K562 (cell line): ENCODE data around the gene CAB39. TPM values are rescaled to one million over a fixed set of nuclear protein-coding genes. Genes with fewer than 3 reads are reported as not detected.

ENCODE experiments used
- BRD4 ChIP-seq: fragments of 200-600 bp; sonication (generic); IDR thresholded peaks from 2 replicates; pipeline ENCODE4 v1.6.1; 2017; ENCODE audit warnings: inconsistent platforms
- CBX5 ChIP-seq: IDR thresholded peaks from 2 replicates; pipeline ENCODE4 v1.6.1; 2014; ENCODE audit warnings: low read depth, borderline replicate concordance
- ETV6 ChIP-seq, 3 experiments: fragments of 150-350 bp in 1 of 3; sonication (generic) in 1 of 3; formaldehyde crosslinking in 1 of 3; IDR thresholded peaks; 2 replicates each; pipeline versions ENCODE4 v1.6.1 to v1.8.0; 2014 to 2022; ENCODE audit warnings: borderline replicate concordance in 2 of 3, low read depth in 2 of 3, antibody characterized with exemption in 1 of 3, low read length in 1 of 3, mild to moderate bottlenecking in 1 of 3, missing genetic modification reagents in 1 of 3
- HINFP ChIP-seq: fragments of 450-650 bp; conservative IDR thresholded peaks from 2 replicates; pipeline ENCODE4 v1.6.1; 2016; ENCODE audit warnings: missing genetic modification characterization, low read depth, mild to moderate bottlenecking, control low read depth, missing compliant biosample characterization
- KLF6 ChIP-seq: fragments of 250-450 bp; sonication (Bioruptor Pico); IDR thresholded peaks from 2 replicates; pipeline ENCODE4 v1.4.0; 2020; ENCODE audit warnings: mild to moderate bottlenecking, moderate library complexity, borderline replicate concordance
- NFATC3 ChIP-seq: fragments of 450-650 bp; IDR thresholded peaks from 2 replicates; pipeline ENCODE4 v1.6.1; 2017; ENCODE audit warnings: mild to moderate bottlenecking
- NONO ChIP-seq, 2 experiments: fragments of 200-400 bp in 1 of 2; fragments of 450-650 bp in 1 of 2; formaldehyde crosslinking in 1 of 2; IDR thresholded peaks; 2 replicates each; pipeline ENCODE4 v1.6.1; 2017; ENCODE audit warnings: low read depth in 2 of 2, mild to moderate bottlenecking in 2 of 2, moderate library complexity in 2 of 2, low read length in 1 of 2
- PHF8 ChIP-seq: fragments of 200-600 bp; sonication (generic); IDR thresholded peaks from 2 replicates; pipeline ENCODE4 v1.6.1; 2012; ENCODE audit warnings: mixed run types, mild to moderate bottlenecking, inconsistent platforms, low read length, moderate library complexity, borderline replicate concordance
- PML ChIP-seq: IDR thresholded peaks from 2 replicates; pipeline ENCODE4 v1.6.1; 2012; ENCODE audit warnings: low read length, inconsistent platforms
- POLR2AphosphoS2 ChIP-seq: IDR thresholded peaks from 2 replicates; pipeline ENCODE4 v1.6.1; 2012; ENCODE audit warnings: low read length, improper control_type of control experiment
- SAP30 ChIP-seq: fragments of 200-600 bp; sonication (generic); IDR thresholded peaks from 2 replicates; pipeline ENCODE4 v1.6.1; 2012; ENCODE audit warnings: borderline replicate concordance, low read depth, mild to moderate bottlenecking, moderate library complexity, low read length, control low read depth, inconsistent platforms; ENCODE audit not compliant: insufficient read depth, poor library complexity, severe bottlenecking
- SETDB1 ChIP-seq: IDR thresholded peaks from one replicate; pipeline ENCODE4 v1.6.1; 2012; ENCODE audit warnings: low read length, control low read depth, inconsistent platforms
- SMAD2 ChIP-seq: fragments of 150-350 bp; IDR thresholded peaks from 2 replicates; pipeline ENCODE4 v1.6.1; 2014; ENCODE audit warnings: low read depth, mild to moderate bottlenecking, low read length
- SMARCC2 ChIP-seq: fragments of 450-650 bp; IDR thresholded peaks from 2 replicates; pipeline ENCODE4 v1.6.1; 2017; ENCODE audit warnings: antibody characterized with exemption, moderate library complexity, mild to moderate bottlenecking, low read depth
- U2AF1 ChIP-seq: fragments of 200-400 bp; formaldehyde crosslinking; optimal IDR thresholded peaks from 2 replicates; pipeline ENCODE3; 2017; ENCODE audit warnings: mild to moderate bottlenecking, low read depth, low read length, moderate library complexity
- ZBED1 ChIP-seq: IDR thresholded peaks from 2 replicates; pipeline ENCODE4 v1.6.1; 2014
- ZFP30 ChIP-seq: fragments of 250-450 bp; sonication (Bioruptor Pico); IDR thresholded peaks from 2 replicates; pipeline ENCODE4 v1.8.0; 2022; ENCODE audit warnings: moderate library complexity, mild to moderate bottlenecking, inconsistent platforms, borderline replicate concordance
- ZNF165 ChIP-seq: fragments of 250-450 bp; sonication (Bioruptor Pico); IDR thresholded peaks from 2 replicates; pipeline ENCODE4 v1.4.0; 2020; ENCODE audit warnings: borderline replicate concordance
- ZNF184 ChIP-seq: sonication (generic); formaldehyde crosslinking; IDR thresholded peaks from 2 replicates; pipeline ENCODE4 v1.5.0; 2020; ENCODE audit warnings: missing genetic modification reagents
- ZNF253 ChIP-seq: fragments of 250-450 bp; sonication (Bioruptor Pico); conservative IDR thresholded peaks from 2 replicates; pipeline ENCODE4 v1.6.1; 2021; ENCODE audit warnings: mild to moderate bottlenecking
- ZNF76 ChIP-seq: fragments of 250-450 bp; sonication (Bioruptor Pico); IDR thresholded peaks from 2 replicates; pipeline ENCODE4 v1.4.0; 2020; ENCODE audit warnings: mild to moderate bottlenecking, moderate library complexity, borderline replicate concordance
- polyA plus RNA-seq, 8 experiments: library from polyadenylated mRNA; depleted of rRNA in 4 of 8; stranded (reverse) in 5 of 8; unstranded in 3 of 8; fragments of >200 nt; fragmentation: Nextera tagmentation in 2 of 8; fragmentation: Illumina TruSeq in 1 of 8; extraction: Ambion mirVana in 2 of 8; extraction: Trizol in 1 of 8; gene quantifications; 2 replicates each; pipeline versions ENCODE4 v1.2.1 to v1.2.3, GENCODE V29; 2011 to 2014; ENCODE audit warnings: inconsistent platforms in 1 of 8, missing spikeins in 1 of 8
- total RNA-seq, 7 experiments: library from RNA; depleted of rRNA in 6 of 7; stranded (reverse); fragments of >200 nt in 6 of 7; fragmentation: Illumina TruSeq in 2 of 7; extraction: Trizol in 2 of 7; gene quantifications; 2 replicates each; pipeline versions ENCODE4 v1.2.1 to v1.2.3, GENCODE V29; 2011 to 2021; ENCODE audit warnings: low replicate concordance in 1 of 7
- TF ChIP-seq, protein P1 (sequence below): sonication (generic); formaldehyde crosslinking; IDR thresholded peaks from 2 replicates; pipeline ENCODE4 v1.4.0; 2020; ENCODE audit warnings: mild to moderate bottlenecking, missing genetic modification reagents
- TF ChIP-seq, protein P2 (sequence below), 2 experiments: fragments of 250-450 bp in 1 of 2; fragments of 450-650 bp in 1 of 2; sonication (Bioruptor Pico) in 1 of 2; IDR thresholded peaks; 2 replicates each; pipeline versions ENCODE4 v1.6.1 to v1.8.0; 2016 to 2021; ENCODE audit warnings: mild to moderate bottlenecking in 2 of 2, moderate library complexity in 2 of 2, missing compliant biosample characterization in 1 of 2, missing genetic modification characterization in 1 of 2

CAB39 gene
- total and polyA plus RNA-seq, 9 of the 15 experiments (the other 6 are each of a cell fraction or from before 2014, with no cell fraction given): 27.2 to 94.4 (median 70.1) TPM

- TF ChIP-seq ZFP30 (CRISPR knock-in tag) (no peak), U2AF1 (no peak), ZNF253 (no peak), POLR2AphosphoS2 (no peak), KLF6 (CRISPR knock-in tag) (no peak), PML (peak; percentile 87), SAP30 (no peak), SMARCC2 (peak; percentile 75), CBX5 (no peak), PHF8 (peak; percentile 36; the same call in 1 of the 2 replicates), ZNF76 (CRISPR knock-in tag) (no peak), SMAD2 (no peak), ETV6 (IDR thresholded peaks at IDR 0.05; ENCODE audit: borderline replicate concordance in 1 of 2, low read depth in 2 of 2, low read length in 1 of 2) (peak; percentile 28 to 74; a peak in 2 of 4 replicates), ETV6 (CRISPR knock-in tag; IDR thresholded peaks at IDR 0.05; ENCODE audit: borderline replicate concordance) (no peak; the same call in 1 of the 2 replicates), NONO (IDR thresholded peaks at IDR 0.05; ENCODE audit: low read depth in 2 of 2, low read length in 1 of 2) (no peak; a peak in 1 of 4 replicates), ZNF165 (CRISPR knock-in tag) (no peak), ZNF184 (CRISPR knock-in tag) (no peak), HINFP (no peak), SETDB1 (no peak), NFATC3 (0 out of 2 replicates have a peak, but pooled peaks have one; percentile 42), BRD4 (peak; percentile 69; the same call in 1 of the 2 replicates), ZBED1 (0 out of 2 replicates have a peak, but pooled peaks have one; percentile 62)
- TF ChIP-seq, protein P1, sequence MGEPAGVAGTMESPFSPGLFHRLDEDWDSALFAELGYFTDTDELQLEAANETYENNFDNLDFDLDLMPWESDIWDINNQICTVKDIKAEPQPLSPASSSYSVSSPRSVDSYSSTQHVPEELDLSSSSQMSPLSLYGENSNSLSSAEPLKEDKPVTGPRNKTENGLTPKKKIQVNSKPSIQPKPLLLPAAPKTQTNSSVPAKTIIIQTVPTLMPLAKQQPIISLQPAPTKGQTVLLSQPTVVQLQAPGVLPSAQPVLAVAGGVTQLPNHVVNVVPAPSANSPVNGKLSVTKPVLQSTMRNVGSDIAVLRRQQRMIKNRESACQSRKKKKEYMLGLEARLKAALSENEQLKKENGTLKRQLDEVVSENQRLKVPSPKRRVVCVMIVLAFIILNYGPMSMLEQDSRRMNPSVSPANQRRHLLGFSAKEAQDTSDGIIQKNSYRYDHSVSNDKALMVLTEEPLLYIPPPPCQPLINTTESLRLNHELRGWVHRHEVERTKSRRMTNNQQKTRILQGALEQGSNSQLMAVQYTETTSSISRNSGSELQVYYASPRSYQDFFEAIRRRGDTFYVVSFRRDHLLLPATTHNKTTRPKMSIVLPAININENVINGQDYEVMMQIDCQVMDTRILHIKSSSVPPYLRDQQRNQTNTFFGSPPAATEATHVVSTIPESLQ (CRISPR knock-in tag): no peak
- TF ChIP-seq, protein P2, sequence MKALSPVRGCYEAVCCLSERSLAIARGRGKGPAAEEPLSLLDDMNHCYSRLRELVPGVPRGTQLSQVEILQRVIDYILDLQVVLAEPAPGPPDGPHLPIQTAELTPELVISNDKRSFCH (CRISPR knock-in tag; IDR thresholded peaks at IDR 0.05): no peak
- TF ChIP-seq, protein P2 (tag; IDR thresholded peaks at IDR 0.05): no peak
Measured at GRCh38 chr2:230713331-230714135, 891 bp downstream of the CAB39 start (continued).
